HG02870 (cell line): ENCODE data around the gene MAN1A2.
A peak's percentile ranks its signal among the peaks of the same experiment; 100 is the strongest.

Source experiments
- ATAC-seq: cut with Tn5 transposase; IDR thresholded peaks from one replicate; pipeline ENCODE4 v1.9.1; 2021; ENCODE audit warnings: mild to moderate bottlenecking, moderate library complexity; ENCODE audit not compliant: unreplicated experiment

MAN1A2 gene

GRCh38 chr1:117481410-117481809 is 114.2 kb downstream of the MAN1A2 start:
- no peak for ATAC-seq

DNA sequence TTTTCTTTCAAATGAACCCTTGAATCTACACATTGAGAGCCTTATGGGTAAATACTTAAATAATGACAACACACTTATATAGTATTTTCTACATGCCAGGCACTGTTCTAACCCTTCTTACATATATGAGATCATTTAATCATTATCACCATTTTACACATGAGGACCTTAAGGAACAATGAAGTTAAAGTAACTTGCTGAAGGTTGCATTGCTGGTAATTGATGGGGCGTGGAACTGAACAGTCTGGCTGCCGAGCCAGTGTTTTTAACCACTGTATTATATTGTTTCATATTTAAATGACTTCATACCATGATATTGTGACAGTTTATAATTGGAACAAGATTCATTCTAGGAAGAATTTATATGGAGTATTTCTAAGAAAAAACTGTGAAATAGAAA is 126.7 kb downstream of the MAN1A2 start:
- no peak for ATAC-seq

DNA sequence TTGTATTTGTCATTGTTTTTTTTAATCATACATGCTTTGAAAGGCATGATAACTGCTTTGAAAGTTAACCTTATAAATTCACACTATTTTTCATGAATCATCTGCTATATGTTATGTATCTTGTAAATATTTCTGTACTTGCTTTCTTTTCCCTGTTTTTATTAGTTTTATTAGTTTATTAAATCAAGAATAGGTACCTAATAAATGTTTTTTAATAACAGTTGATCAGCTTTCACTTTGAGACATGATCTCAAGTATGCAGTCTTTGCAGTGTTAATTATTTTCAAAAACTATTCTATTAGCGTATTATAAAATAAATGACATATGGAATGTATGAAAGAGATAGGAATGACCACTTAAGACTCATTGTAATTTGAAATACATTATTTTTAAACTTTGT is 127.8 kb downstream of the MAN1A2 start:
- no peak for ATAC-seq

DNA sequence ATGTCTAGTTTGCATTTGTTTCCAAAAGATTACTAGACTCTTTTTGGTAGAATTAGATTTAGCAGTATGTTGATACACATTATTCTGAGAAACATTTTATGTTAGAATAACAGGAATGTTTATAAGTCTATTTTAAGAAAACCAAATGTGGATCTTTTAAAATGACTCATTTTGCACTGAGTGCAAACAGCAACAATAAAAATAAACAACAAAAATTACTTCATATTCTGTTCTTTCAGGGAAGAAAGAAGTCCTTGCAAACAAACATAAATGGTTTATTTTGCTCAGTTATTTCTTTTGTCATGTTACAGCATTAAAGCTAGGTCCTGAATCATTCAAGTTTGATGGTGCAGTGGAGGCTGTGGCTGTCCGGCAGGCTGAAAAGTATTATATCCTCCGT is 131.8 kb downstream of the MAN1A2 start:
- ATAC-seq, result no peak

- no peak for ATAC-seq
Observed at GRCh38 chr1:117500584-117500983, 133.3 kb downstream of the MAN1A2 start.

DNA sequence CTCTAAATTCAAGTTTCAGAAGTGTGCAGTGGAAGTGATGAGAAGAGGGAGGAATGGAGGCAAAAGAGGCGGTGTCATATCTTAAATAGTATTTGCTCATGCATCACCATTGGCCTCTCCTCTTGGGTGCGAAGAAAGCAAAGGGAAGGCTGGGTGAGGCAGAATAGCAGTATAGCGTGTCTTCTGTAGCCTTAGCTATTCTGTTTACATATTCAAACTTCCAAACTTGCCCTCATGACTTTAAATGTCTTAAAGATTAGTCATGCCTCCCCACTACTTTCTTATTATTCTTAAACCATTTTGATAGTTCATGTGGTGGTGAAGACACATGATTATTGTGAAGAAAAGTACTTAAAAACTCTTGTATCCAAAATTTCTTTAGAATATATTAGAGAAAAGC is 134.0 kb downstream of the MAN1A2 start:
- ATAC-seq, result no peak

GRCh38 chr1:117511273-117511672 is 144.0 kb downstream of the MAN1A2 start:
- no peak for ATAC-seq

GRCh38 chr1:117512728-117513321 is 145.6 kb downstream of the MAN1A2 start:
- ATAC-seq, result no peak

DNA sequence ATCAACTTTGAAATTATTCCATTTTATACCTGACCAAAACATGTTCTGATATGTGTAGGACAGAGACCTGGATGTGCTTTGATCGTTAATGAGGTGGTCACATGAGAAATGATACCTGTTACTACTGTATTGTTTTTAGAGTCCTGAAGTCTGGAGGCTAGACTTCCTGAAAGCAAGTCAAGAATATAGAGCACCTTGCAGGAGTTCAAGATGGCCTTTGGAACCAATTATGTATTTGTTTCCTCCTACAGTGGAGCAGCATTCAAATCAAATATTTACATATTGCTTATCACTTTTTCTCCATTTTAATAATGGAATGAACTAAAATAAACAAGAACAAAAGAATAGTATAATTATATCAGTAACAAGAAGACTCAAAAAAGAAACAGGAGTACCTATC is 155.9 kb downstream of the MAN1A2 start:
- no peak for ATAC-seq

- no peak for ATAC-seq
Observed at GRCh38 chr1:117527074-117527473, 159.8 kb downstream of the MAN1A2 start.

- no peak for ATAC-seq
Observed at GRCh38 chr1:117527566-117528102, 160.4 kb downstream of the MAN1A2 start.

GRCh38 chr1:117529683-117530082 is 162.4 kb downstream of the MAN1A2 start:
- ATAC-seq, result no peak

- ATAC-seq, result no peak
Observed at GRCh38 chr1:117531222-117531621, 164.0 kb downstream of the MAN1A2 start.

DNA sequence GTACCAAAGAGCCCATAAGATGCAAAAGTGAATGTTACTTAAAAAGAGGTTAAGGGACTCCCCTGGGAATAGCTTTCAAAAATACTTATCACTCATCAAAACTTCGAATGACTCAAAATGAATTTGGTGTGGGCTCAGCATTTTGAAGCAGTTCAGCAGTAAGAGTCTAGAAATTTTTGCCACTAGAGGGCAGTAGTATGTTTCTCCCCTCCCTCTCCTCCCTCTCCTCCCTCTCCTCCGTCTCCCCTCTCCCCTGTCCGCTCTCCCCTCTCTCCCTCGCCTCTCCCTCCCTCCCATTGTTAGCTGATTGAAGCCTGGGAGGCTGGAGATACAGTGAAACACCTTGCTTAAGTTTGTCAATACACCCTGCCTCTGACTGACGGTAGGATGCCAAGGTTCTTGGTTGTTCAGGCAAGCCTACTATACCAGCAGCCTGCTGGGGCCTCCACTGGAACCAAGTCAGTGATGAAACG is 167.8 kb downstream of the MAN1A2 start:
- ATAC-seq, result peak; percentile 89

- no peak for ATAC-seq
Observed at GRCh38 chr1:117535821-117536220, 168.6 kb downstream of the MAN1A2 start.

GRCh38 chr1:117537291-117537920 is 170.2 kb downstream of the MAN1A2 start:
- ATAC-seq, result no peak

DNA sequence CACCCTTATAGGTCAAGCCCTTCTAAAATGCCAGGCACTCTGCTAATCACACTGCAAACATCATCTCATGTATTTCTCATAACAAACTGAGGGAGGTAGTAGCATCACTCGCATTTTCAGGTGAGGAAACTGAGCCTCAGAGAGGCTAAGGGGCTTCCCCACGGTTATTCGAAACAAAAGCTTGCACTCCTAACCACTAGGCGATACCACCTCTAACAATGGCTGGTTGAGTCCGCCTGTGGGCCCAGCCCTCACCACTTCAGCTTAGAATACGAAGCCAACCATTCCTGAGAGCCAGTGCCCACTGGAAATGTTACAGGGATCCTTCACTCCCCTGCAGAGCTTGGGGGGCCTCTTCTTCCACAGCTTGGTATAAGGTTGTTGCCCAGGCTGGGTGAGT is 173.3 kb downstream of the MAN1A2 start:
- no peak for ATAC-seq

DNA sequence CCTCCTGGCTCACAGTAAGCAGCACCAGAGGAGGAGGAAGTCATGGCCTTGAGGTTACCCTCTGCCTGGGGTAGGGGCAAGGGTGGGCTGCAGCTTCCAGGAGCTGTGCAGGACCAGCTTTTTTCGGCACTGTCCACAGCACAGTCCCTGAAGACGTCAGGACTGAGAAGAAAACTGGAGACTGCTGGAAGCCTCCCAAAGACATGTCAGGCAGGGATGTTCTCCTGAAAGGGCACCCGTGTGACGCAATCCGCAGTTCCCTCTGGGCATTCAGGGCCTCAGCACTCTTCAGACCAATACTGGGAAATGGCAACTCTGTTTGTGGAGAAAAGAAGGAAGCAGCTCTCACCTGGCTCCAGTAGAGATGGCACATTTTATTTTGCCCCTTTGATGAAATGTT is 173.8 kb downstream of the MAN1A2 start:
- ATAC-seq, result no peak

GRCh38 chr1:117541585-117541984 is 174.3 kb downstream of the MAN1A2 start:
- no peak for ATAC-seq

DNA sequence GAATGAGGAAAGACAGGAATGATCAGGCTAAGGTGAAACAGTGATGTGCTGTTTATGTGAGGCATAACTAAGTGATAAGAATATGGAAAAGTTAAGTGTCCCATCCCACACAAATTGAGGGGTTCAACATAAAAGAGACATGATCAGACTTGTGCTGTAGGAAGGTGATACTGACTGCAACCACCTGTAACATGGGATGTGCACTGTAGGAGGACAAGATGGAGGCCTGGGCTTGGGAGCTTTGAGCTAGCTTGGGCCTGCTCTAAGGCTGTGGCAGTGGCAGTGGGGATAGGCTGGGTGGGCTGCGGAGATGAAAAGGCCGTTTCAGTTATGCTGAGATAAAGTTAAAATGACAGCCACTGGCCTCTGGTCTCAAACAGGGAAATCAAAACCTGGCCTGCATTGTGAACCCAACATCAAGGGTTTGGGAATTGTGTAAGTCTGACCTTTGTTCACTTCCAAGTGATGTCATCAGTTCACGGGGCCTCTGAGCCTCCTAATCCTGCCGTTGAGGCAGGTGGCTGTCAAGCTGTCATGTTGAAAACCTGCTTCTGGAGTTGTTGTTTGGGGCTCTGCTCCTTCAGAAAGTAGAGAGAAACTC is 177.4 kb downstream of the MAN1A2 start:
- no peak for ATAC-seq

DNA sequence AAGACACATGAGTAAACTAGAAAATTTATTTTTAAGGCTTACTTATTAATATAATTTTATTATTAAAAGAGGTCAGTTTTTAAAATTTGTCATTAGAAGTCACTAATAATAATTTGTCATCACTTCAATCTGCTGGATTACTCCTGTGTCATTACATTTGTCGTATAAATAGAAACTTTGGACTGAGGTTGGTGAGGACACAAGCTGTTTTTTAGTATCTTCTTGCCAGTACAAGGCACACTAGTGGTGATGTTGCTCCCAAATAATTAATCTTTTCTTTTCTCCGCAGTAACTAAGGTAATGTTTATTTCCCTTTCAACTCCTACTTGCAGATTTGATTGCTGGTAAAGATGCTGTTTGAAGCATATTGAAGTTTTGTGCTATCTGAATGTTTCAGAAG is 179.2 kb downstream of the MAN1A2 start:
- ATAC-seq, result no peak

DNA sequence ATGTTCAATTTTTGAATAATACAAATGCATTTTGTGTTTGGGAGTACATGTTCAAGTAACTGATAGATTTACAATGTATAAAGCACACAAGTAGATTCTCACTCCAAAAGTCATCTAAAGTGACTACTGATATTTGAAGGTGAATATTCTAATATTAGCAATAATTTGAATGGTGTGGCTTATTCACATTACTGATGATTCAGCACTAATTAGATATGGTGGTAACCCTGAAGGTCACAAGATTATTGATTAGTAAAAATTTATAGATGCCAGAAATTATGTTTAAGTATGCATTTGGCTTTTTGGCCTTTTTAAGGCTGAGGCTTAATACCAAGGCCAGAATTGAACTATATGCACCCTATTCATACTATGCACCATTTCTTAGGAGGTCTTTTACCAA is 186.2 kb downstream of the MAN1A2 start:
- ATAC-seq, result no peak
